Aorta (tissue), 5 donors: ENCODE data around the gene BARHL1. TPM values are rescaled to one million over a fixed set of nuclear protein-coding genes. Genes with fewer than 3 reads are reported as not detected.

Experiments used
- ATAC-seq: fragments of 200-7000 bp; cut with Tn5 transposase; one replicate; pipeline ENCODE4 v1.9.1; 2022; ENCODE audit warnings: moderate library complexity; ENCODE audit not compliant: low FRiP score
- DNase-seq, 2 donors: peaks; one replicate each; pipeline ENCODE4 v3.0.0-alpha.2; 2020
- H3K27ac ChIP-seq, 2 donors: one replicate each; pipeline ENCODE4 v1.5.1; 2013; ENCODE audit warnings: low read length in 2 of 2, mild to moderate bottlenecking in 2 of 2, moderate library complexity in 2 of 2, control low read depth in 1 of 2, inconsistent platforms in 1 of 2, low read depth in 1 of 2
- H3K27me3 ChIP-seq, 2 donors: one replicate each; pipeline ENCODE4 v1.6.1; 2013; ENCODE audit warnings: control low read depth in 1 of 2, low read length in 1 of 2, mild to moderate bottlenecking in 1 of 2, moderate library complexity in 1 of 2; ENCODE audit not compliant: insufficient read depth in 2 of 2, control insufficient read depth in 1 of 2
- H3K36me3 ChIP-seq, 2 donors: one replicate each; pipeline ENCODE4 v1.6.1; 2013; ENCODE audit warnings: control low read depth in 1 of 2, low read length in 1 of 2, mild to moderate bottlenecking in 1 of 2; ENCODE audit not compliant: insufficient read depth in 2 of 2, control insufficient read depth in 1 of 2
- H3K4me1 ChIP-seq, 2 donors: one replicate each; pipeline ENCODE4 v1.6.1; 2013; ENCODE audit warnings: low read length in 2 of 2, control low read depth in 1 of 2, mild to moderate bottlenecking in 1 of 2, moderate library complexity in 1 of 2; ENCODE audit not compliant: insufficient read depth in 2 of 2, control insufficient read depth in 1 of 2
- H3K4me3 ChIP-seq, 2 donors: one replicate each; pipeline ENCODE4 v1.5.1; 2013; ENCODE audit warnings: low read length in 2 of 2, control low read depth in 1 of 2, mild to moderate bottlenecking in 1 of 2
- H3K9me3 ChIP-seq: one replicate; pipeline ENCODE4 v1.6.1; 2013; ENCODE audit warnings: mild to moderate bottlenecking, low read length; ENCODE audit not compliant: control insufficient read depth
- WGBS, 2 donors: extraction: QIAGEN DNeasy Blood & Tissue Kit; methylation state at CpG; one replicate each; pipeline ENCODE4 v1.1.7; 2013; 5-methylcytosine and 5-hydroxymethylcytosine counted together
- intact Hi-C, 2 donors: fragments of 100-400 bp; cut with DNase I; formaldehyde crosslinking; loops; one replicate each; pipeline versions ENCODE4 v1.14.2 to v1.15.0; 2022
- polyA plus RNA-seq, 2 donors: library from polyadenylated mRNA; stranded (reverse); fragments of 200-250 nt; gene quantifications; one replicate each; pipeline ENCODE4 v1.2.3, GENCODE V29; 2013
- total RNA-seq, 2 donors: library from RNA; stranded (reverse); fragmentation: NEBNext Ultra II Directional; extraction: Animal tissue kit (Norgen Biotek cat#: 25700); gene quantifications; one replicate each; pipeline ENCODE4 v1.2.1, GENCODE V29; 2021
- donor health status: healthy with polysubstance abuse.
- donor health status: Bipolar disorder and iron deficiency.
- donor health status: DM: no; HTN: no; CAD: no.
- donor health status: DM: no; HTN: no; CAD: no.
- donor health status: DM: yes; HTN: yes; CAD: no.

BARHL1 gene
- total and polyA plus RNA-seq, 4 donors, result not detected

- H3K4me1 ChIP-seq, result no peaks in the 10 kb centered on the region
- intact Hi-C loops, result no loop called here
- H3K36me3 ChIP-seq, result peaks cover 3 to 8% of the 10 kb centered on the region in 2 donors
- H3K27me3 ChIP-seq, result no peaks in the 10 kb centered on the region
- no peaks in the 10 kb centered on the region for H3K9me3 ChIP-seq
- DNase-seq (no peak), ATAC-seq (no peak)
- no peak overlapping the region for H3K27ac ChIP-seq
- 88 to 89% methylated on average over 5 of the region's 5 CpGs for WGBS, 2 donors
- H3K4me3 ChIP-seq, result no peak overlapping the region
Measured at GRCh38 chr9:132639322-132639721, 56.9 kb downstream of the BARHL1 start.

Other genes with a start within 250 kb of the BARHL1 start
- 10 to 100 TPM; 53.0 to 67.9 TPM for gene SETX, start 227.6 kb upstream of the BARHL1 start, total RNA-seq
- gene SETX, start 227.6 kb upstream of the BARHL1 start, polyA plus RNA-seq, result 10 to 100 TPM in 1 of 2 donors, 1 to 10 TPM in 1; 9.5 to 18.5 TPM
- gene TTF1, start 175.8 kb upstream of the BARHL1 start, total RNA-seq, result 10 to 100 TPM; 11.9 to 14.3 TPM
- gene TTF1, start 175.8 kb upstream of the BARHL1 start, polyA plus RNA-seq, result 10 to 100 TPM; 23.2 to 33.4 TPM
- gene CFAP77, start 172.4 kb upstream of the BARHL1 start, total RNA-seq, result not detected
- under 1 TPM in 1 of 2 donors, not detected in 1; 0.38 TPM for gene CFAP77, start 172.4 kb upstream of the BARHL1 start, polyA plus RNA-seq
- gene DDX31, start 87.4 kb downstream of the BARHL1 start, total RNA-seq, result 10 to 100 TPM in 1 of 2 donors, 1 to 10 TPM in 1; 7.8 to 13.3 TPM
- 10 to 100 TPM in 1 of 2 donors, 1 to 10 TPM in 1; 2.8 to 14.1 TPM for gene DDX31, start 87.4 kb downstream of the BARHL1 start, polyA plus RNA-seq
- gene GTF3C4, start 87.9 kb downstream of the BARHL1 start, total RNA-seq, result 10 to 100 TPM in 1 of 2 donors, 1 to 10 TPM in 1; 8.2 to 12.1 TPM
- gene GTF3C4, start 87.9 kb downstream of the BARHL1 start, polyA plus RNA-seq, result 1 to 10 TPM; 2.5 to 3.3 TPM